DOHH2 (cell line): ENCODE results near the gene ITGA11.

ENCODE experiments used
- EZH2phosphoT487 ChIP-seq: fragments of 200-600 bp; sonication (generic); IDR thresholded peaks from 2 replicates; pipeline ENCODE4 v1.6.1; 2017; ENCODE audit warnings: borderline replicate concordance, mild to moderate bottlenecking, antibody characterized with exemption, low read length, moderate library complexity, mixed read lengths
- TF ChIP-seq, protein P1 (sequence below): fragments of 200-600 bp; sonication (generic); IDR thresholded peaks from one replicate; pipeline ENCODE4 v1.5.1; 2014; ENCODE audit warnings: antibody characterized with exemption, mild to moderate bottlenecking, low read depth, low read length; ENCODE audit not compliant: poor library complexity, severe bottlenecking

DNA sequence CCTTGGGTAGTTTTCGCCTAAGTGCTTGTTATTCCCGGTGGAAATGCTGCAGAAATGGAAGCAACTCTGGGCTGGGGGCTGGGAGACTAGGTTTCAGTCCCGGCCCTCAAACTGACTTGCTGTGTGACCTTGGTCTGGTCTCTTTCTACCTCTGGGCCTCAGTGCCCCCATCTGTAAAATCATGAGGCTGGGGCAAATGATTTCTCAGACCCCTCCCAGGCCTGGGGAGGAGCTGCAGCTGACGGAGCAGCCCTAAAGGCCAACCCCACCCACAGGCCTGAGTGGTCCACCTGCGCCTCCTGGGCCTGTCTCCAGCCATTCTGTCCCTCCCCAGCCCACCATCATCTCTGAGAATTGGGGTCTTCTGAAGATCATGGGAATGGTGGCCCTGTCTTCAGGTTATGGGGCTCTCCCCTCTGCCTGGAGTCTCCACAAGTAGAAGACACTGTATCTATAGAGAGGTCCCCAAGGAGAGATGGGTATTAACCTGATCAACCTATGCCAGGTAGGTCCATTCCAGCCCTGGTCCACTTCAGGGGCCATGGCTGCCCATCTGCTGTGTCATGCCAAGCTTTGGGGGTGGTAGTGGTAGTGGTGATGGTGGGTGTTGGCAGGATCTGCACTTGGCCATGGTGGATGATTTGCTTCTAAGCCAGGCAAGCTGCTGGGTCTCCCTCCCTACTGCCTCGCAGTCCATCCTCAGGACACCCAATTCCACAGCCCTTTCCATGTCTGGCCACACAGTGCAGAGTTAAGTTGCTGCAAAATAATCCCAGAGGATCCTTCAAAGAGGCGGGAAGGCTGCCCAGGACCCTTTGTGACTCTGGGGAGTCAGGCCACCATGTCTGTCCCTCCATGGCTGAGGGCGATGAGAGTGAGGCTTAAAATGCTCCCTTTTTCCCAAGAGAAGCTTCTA, 46.0 kb downstream of the ITGA11 start:
- TF ChIP-seq EZH2phosphoT487, result no peak
- TF ChIP-seq, protein P1, sequence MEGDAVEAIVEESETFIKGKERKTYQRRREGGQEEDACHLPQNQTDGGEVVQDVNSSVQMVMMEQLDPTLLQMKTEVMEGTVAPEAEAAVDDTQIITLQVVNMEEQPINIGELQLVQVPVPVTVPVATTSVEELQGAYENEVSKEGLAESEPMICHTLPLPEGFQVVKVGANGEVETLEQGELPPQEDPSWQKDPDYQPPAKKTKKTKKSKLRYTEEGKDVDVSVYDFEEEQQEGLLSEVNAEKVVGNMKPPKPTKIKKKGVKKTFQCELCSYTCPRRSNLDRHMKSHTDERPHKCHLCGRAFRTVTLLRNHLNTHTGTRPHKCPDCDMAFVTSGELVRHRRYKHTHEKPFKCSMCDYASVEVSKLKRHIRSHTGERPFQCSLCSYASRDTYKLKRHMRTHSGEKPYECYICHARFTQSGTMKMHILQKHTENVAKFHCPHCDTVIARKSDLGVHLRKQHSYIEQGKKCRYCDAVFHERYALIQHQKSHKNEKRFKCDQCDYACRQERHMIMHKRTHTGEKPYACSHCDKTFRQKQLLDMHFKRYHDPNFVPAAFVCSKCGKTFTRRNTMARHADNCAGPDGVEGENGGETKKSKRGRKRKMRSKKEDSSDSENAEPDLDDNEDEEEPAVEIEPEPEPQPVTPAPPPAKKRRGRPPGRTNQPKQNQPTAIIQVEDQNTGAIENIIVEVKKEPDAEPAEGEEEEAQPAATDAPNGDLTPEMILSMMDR, result no peak
